PC-9 (cell line): ENCODE data around the gene GNB3. TPM values are rescaled to one million over a fixed set of nuclear protein-coding genes. Genes with fewer than 3 reads are reported as not detected.

Experiments
- BruUV-seq: library from RNA; stranded (reverse); fragments of 400-500 nt; replicated peaks from 2 replicates; lab custom pipeline; 2021; lab: Mats Ljungman, UMichigan
- CTCF ChIA-PET: fragments of 300-600 bp; sonication (Branson Sonifier 250); formaldehyde crosslinking; loops from one replicate; lab custom pipeline; 2022; ENCODE audit warnings: antibody characterized with exemption; lab: Charles Lee
- POLR2A ChIA-PET: fragments of 300-600 bp; sonication (Branson Sonifier 250); formaldehyde crosslinking; loops from one replicate; lab custom pipeline; 2022; ENCODE audit warnings: antibody characterized with exemption; ENCODE audit not compliant: unreplicated experiment; lab: Charles Lee
- DNase-seq, 2 experiments: peaks; one replicate each; pipeline versions ENCODE4 v3.0.0 to v3.0.0-alpha.2; 2015 to 2022; ENCODE audit warnings: mixed read lengths in 1 of 2
- H2AFZ ChIP-seq: fragments of 200-600 bp; sonication (generic); 2 replicates; pipeline ENCODE4 v1.8.1; 2017; ENCODE audit warnings: antibody characterized with exemption
- H3F3A ChIP-seq: fragments of 200-600 bp; sonication (generic); 2 replicates; pipeline ENCODE4 v1.8.1; 2017; ENCODE audit warnings: antibody characterized with exemption, mild to moderate bottlenecking, low read depth; ENCODE audit not compliant: insufficient read depth
- H3K27ac ChIP-seq: fragments of 200-600 bp; sonication (generic); 2 replicates; pipeline ENCODE4 v1.6.1; 2016; ENCODE audit warnings: mixed run types
- H3K27me3 ChIP-seq: fragments of 200-600 bp; sonication (generic); 2 replicates; pipeline ENCODE4 v1.6.1; 2016; ENCODE audit warnings: low read depth, mixed run types; ENCODE audit not compliant: insufficient read depth
- H3K36me3 ChIP-seq: fragments of 200-600 bp; sonication (generic); 2 replicates; pipeline ENCODE4 v1.6.1; 2016; ENCODE audit warnings: low read depth, mixed run types
- H3K4me1 ChIP-seq: fragments of 200-600 bp; sonication (generic); replicated peaks from 2 replicates; pipeline ENCODE4 v1.6.1; 2016; ENCODE audit warnings: mixed run types; ENCODE audit not compliant: insufficient read depth
- H3K4me2 ChIP-seq: fragments of 200-600 bp; sonication (generic); 2 replicates; pipeline ENCODE4 v1.6.1; 2017; ENCODE audit warnings: mixed run types
- H3K4me3 ChIP-seq: fragments of 200-600 bp; sonication (generic); 2 replicates; pipeline ENCODE4 v1.6.1; 2016; ENCODE audit warnings: mixed run types
- H3K79me2 ChIP-seq: fragments of 200-600 bp; sonication (generic); 2 replicates; pipeline ENCODE4 v1.6.1; 2017; ENCODE audit warnings: low read depth, mixed run types
- H3K9me2 ChIP-seq: fragments of 200-600 bp; sonication (generic); 2 replicates; pipeline ENCODE4 v1.8.1; 2017; ENCODE audit warnings: mild to moderate bottlenecking; ENCODE audit not compliant: insufficient read depth
- H3K9me3 ChIP-seq: fragments of 200-600 bp; sonication (generic); 2 replicates; pipeline ENCODE4 v1.8.1; 2016; ENCODE audit warnings: low read depth; ENCODE audit not compliant: insufficient read depth
- H4K20me1 ChIP-seq: fragments of 200-600 bp; sonication (generic); 2 replicates; pipeline ENCODE4 v1.8.1; 2017; ENCODE audit not compliant: insufficient read depth
- CTCF ChIP-seq: fragments of 200-600 bp; sonication (generic); conservative IDR thresholded peaks from 2 replicates; pipeline ENCODE4 v1.6.1; 2017; ENCODE audit warnings: mixed run types, antibody characterized with exemption, mild to moderate bottlenecking, moderate library complexity
- EZH2 ChIP-seq: fragments of 200-600 bp; sonication (generic); IDR thresholded peaks from 2 replicates; pipeline ENCODE4 v1.8.0; 2017; ENCODE audit warnings: antibody characterized with exemption, low read depth
- intact Hi-C: fragments of 100-400 bp; cut with micrococcal nuclease; formaldehyde crosslinking; loops from one replicate; pipeline ENCODE4 v1.10.0; 2022; ENCODE audit not compliant: unreplicated experiment
- total RNA-seq: library from RNA; stranded (reverse); gene quantifications from 2 replicates; pipeline ENCODE4 v1.2.3, GENCODE V29; 2021

Gene GNB3
- total RNA-seq, 1 experiment from 2014 or later, result not detected

GRCh38 chr12:6867413-6868210 is 26.9 kb downstream of the GNB3 start, which contains the start of gene TPI1:
TSS of gene TPI1 (plus strand) at chr12:6867531. CDS start at chr12:6867567, 36 bp downstream.
- BruUV-seq, result no TSS peak
- Histone ChIP-seq H3K4me3 (peak within 1 kb of the TSS; percentile 97), H2AFZ (peak within 1 kb of the TSS; percentile 76), H3K4me2 (peak within 1 kb of the TSS; percentile 79), H3K36me3 (peaks cover 19% of the 10 kb centered on the region), H3K27ac (peak within 1 kb of the TSS; percentile 72), H3K4me1 (peaks cover 32% of the 10 kb centered on the region), H4K20me1 (peaks cover 41% of the 10 kb centered on the region), H3K9me3 (no peaks in the 10 kb centered on the region), H3K27me3 (no peaks in the 10 kb centered on the region), H3K79me2 (peaks cover 36% of the 10 kb centered on the region), H3K9me2 (no peaks in the 10 kb centered on the region), H3F3A (peaks cover 69% of the 10 kb centered on the region)
- CTCF ChIA-PET, result interaction anchor here (0.6 to 1.0 kb wide), 4 partner anchors 121 to 737 kb away, joined by 3 to 5 read pairs (median 3); no protein-coding TSS in a partner anchor
- TF ChIP-seq EZH2, result no peak
- TF ChIP-seq CTCF, result no peak; the same call in 1 of the 2 replicates
- POLR2A ChIA-PET, result interaction anchor here (0.6 to 1.0 kb wide), 12 partner anchors 15 to 531 kb away, joined by 3 to 20 read pairs (median 4); partner anchors contain the start of genes MLF2 and RNU7-1
- DNase-seq, result peak; percentile 46 to 82
- intact Hi-C loops, result loop anchor here (1.0 to 2.0 kb wide), 3 partner anchors 15 to 241 kb away; partner anchors contain the start of genes C1RL, LPCAT3 and USP5

GRCh38 chr12:6868211-6869048 is 27.7 kb downstream of the GNB3 start:
- ChIA-PET CTCF (interaction anchor here (0.6 to 1.4 kb wide), 7 partner anchors 24 to 736 kb away, joined by 3 to 15 read pairs (median 5); partner anchors contain the start of gene MLF2), POLR2A (interaction anchor here (0.5 to 0.7 kb wide), 6 partner anchors 18 to 1061 kb away, joined by 3 to 5 read pairs (median 4); partner anchors contain the start of genes CDCA3 and MLF2)
- H3K79me2 ChIP-seq, result peaks cover 39% of the 10 kb centered on the region
- H3K4me3 ChIP-seq, result peak overlapping the region; percentile 97
- peak overlapping the region; percentile 76; the same call in 1 of the 2 replicates for H2AFZ ChIP-seq
- no peaks in the 10 kb centered on the region for H3K9me3 ChIP-seq
- H3K36me3 ChIP-seq, result peaks cover 15% of the 10 kb centered on the region
- H4K20me1 ChIP-seq, result peaks cover 41% of the 10 kb centered on the region
- no peaks in the 10 kb centered on the region for H3K27me3 ChIP-seq
- intact Hi-C loops, result loop anchor here (1.0 to 2.0 kb wide), 6 partner anchors 70 to 320 kb away; partner anchors contain the start of genes C1RL and LPCAT3
- H3K4me1 ChIP-seq, result peaks cover 32% of the 10 kb centered on the region
- H3K27ac ChIP-seq, result peak overlapping the region; percentile 72
- H3F3A ChIP-seq, result peaks cover 74% of the 10 kb centered on the region
- no TSS peak for BruUV-seq
- TF ChIP-seq EZH2 (no peak), CTCF (no peak; the same call in 1 of the 2 replicates)
- H3K9me2 ChIP-seq, result no peaks in the 10 kb centered on the region
- H3K4me2 ChIP-seq, result peak overlapping the region; percentile 79
- DNase-seq, result no peak
